Measurements from ENCODE around the gene DELE1. TPM values are rescaled to one million over a fixed set of nuclear protein-coding genes. Genes with fewer than 3 reads are reported as not detected.

The DELE1 gene
- total RNA-seq, 2 experiments from 2014 or later = 50.1 to 57.4 TPM

- ChIA-PET CTCF (interaction anchor here (0.6 to 9.3 kb wide), 57 partner anchors 8 to 367 kb away, joined by 3 to 204 read pairs (median 5); partner anchors contain the start of genes DELE1, FCHSD1, HDAC3 and PCDH1), POLR2A (interaction anchor here (0.6 to 2.0 kb wide), 9 partner anchors 9 to 276 kb away, joined by 3 to 14 read pairs (median 5); partner anchors contain the start of gene RNF14)
- peak; percentile 8 for TF ChIP-seq CTCF (IDR thresholded peaks at IDR 0.05)
- H3K4me1 Mint-ChIP-seq (ENCODE audit: low read depth) = peaks cover 45% of the 10 kb centered on the region
- H3K9me3 Mint-ChIP-seq = no peaks in the 10 kb centered on the region
- ATAC-seq = peak; percentile 27
- peak; percentile 59 for DNase-seq
- no peak overlapping the region for H3K27ac Mint-ChIP-seq
- H3K36me3 Mint-ChIP-seq (ENCODE audit: low read depth) = peaks cover 1% of the 10 kb centered on the region
- intact Hi-C loops (cut with micrococcal nuclease) = loop anchor here (2.0 to 5.0 kb wide), 2 partner anchors 78 to 267 kb away; no protein-coding TSS in a partner anchor
- no peaks in the 10 kb centered on the region for H3K27me3 Mint-ChIP-seq
- H3K4me3 Mint-ChIP-seq = no peak overlapping the region
Measured at GRCh38 chr5:141960018-141960417, 36.3 kb downstream of the DELE1 start.

- Mint-ChIP-seq H3K36me3 (ENCODE audit: low read depth) (peaks cover 1% of the 10 kb centered on the region), H3K27ac (peak overlapping the region; percentile 80), H3K4me1 (ENCODE audit: low read depth) (peaks cover 45% of the 10 kb centered on the region), H3K9me3 (no peaks in the 10 kb centered on the region), H3K27me3 (no peaks in the 10 kb centered on the region), H3K4me3 (peak overlapping the region; percentile 44)
- peak; percentile 62 for TF ChIP-seq CTCF (IDR thresholded peaks at IDR 0.05)
- DNase-seq (peak; percentile 94), ATAC-seq (peak; percentile 88)
- intact Hi-C loops (cut with micrococcal nuclease) = loop anchor here (2.0 to 5.0 kb wide), 2 partner anchors 78 to 268 kb away; no protein-coding TSS in a partner anchor
- ChIA-PET POLR2A (interaction anchor here (0.6 to 2.0 kb wide), 11 partner anchors 9 to 1992 kb away, joined by 3 to 14 read pairs (median 4); partner anchors contain the start of genes DELE1 and RNF14), CTCF (interaction anchor here (0.6 to 9.3 kb wide), 76 partner anchors 9 to 368 kb away, joined by 3 to 204 read pairs (median 4); partner anchors contain the start of genes DELE1, FCHSD1, HDAC3 and PCDH1)
Measured at GRCh38 chr5:141960449-141961323, 37.0 kb downstream of the DELE1 start.

- Mint-ChIP-seq H3K27me3 (no peaks in the 10 kb centered on the region), H3K4me1 (ENCODE audit: low read depth) (peaks cover 45% of the 10 kb centered on the region), H3K9me3 (no peaks in the 10 kb centered on the region), H3K36me3 (ENCODE audit: low read depth) (peaks cover 1% of the 10 kb centered on the region), H3K4me3 (no peak overlapping the region), H3K27ac (peak overlapping the region; percentile 80)
- CTCF ChIA-PET = interaction anchor here (0.6 to 9.3 kb wide), 63 partner anchors 9 to 369 kb away, joined by 3 to 204 read pairs (median 5); partner anchors contain the start of genes DELE1, FCHSD1, HDAC3 and PCDH1
- POLR2A ChIA-PET = interaction anchor here (0.6 to 2.0 kb wide), 7 partner anchors 8 to 1992 kb away, joined by 3 to 14 read pairs (median 4); partner anchors contain the start of genes DELE1 and RNF14
- no peak for TF ChIP-seq CTCF (IDR thresholded peaks at IDR 0.05)
- DNase-seq (no peak), ATAC-seq (no peak)
- intact Hi-C loops (cut with micrococcal nuclease) = loop anchor here (2.0 to 5.0 kb wide), 2 partner anchors 79 to 269 kb away; no protein-coding TSS in a partner anchor
Measured at GRCh38 chr5:141961466-141961865, 37.8 kb downstream of the DELE1 start.

GRCh38 chr5:141963701-141964100, 40.0 kb downstream of the DELE1 start:
- Mint-ChIP-seq H3K9me3 (no peaks in the 10 kb centered on the region), H3K36me3 (ENCODE audit: low read depth) (no peaks in the 10 kb centered on the region), H3K27me3 (no peaks in the 10 kb centered on the region), H3K27ac (no peak overlapping the region), H3K4me3 (no peak overlapping the region), H3K4me1 (ENCODE audit: low read depth) (peaks cover 37% of the 10 kb centered on the region)
- ChIA-PET POLR2A (no interaction called here), CTCF (interaction anchor here (1.0 to 9.3 kb wide), 10 partner anchors 16 to 298 kb away, joined by 3 to 204 read pairs (median 5); partner anchors contain the start of gene PCDH1)
- ATAC-seq (no peak), DNase-seq (no peak)
- TF ChIP-seq CTCF (IDR thresholded peaks at IDR 0.05) = no peak
- intact Hi-C loops (cut with micrococcal nuclease) = loop anchor here (5.0 kb wide), 1 partner anchor 81 kb away; no protein-coding TSS in a partner anchor
